Panc1 (cell line): ENCODE results near the gene PTGR1. TPM values are rescaled to one million over a fixed set of nuclear protein-coding genes. Genes with fewer than 3 reads are reported as not detected.

Experiments
- ATAC-seq: fragments of 200-7000 bp; cut with Tn5 transposase; 2 replicates; pipeline ENCODE4 v1.9.1; 2020; ENCODE audit warnings: mild to moderate bottlenecking, moderate library complexity
- BruUV-seq: library from RNA; stranded (reverse); fragments of 400-500 nt; replicated peaks from 2 replicates; lab custom pipeline; 2021; lab: Mats Ljungman, UMichigan
- CTCF ChIA-PET: fragments of 300-600 bp; sonication (Branson Sonifier 250); formaldehyde crosslinking; loops from one replicate; lab custom pipeline; 2022; ENCODE audit warnings: antibody characterized with exemption; lab: Charles Lee
- POLR2A ChIA-PET: fragments of 300-600 bp; sonication (Branson Sonifier 250); formaldehyde crosslinking; loops from one replicate; lab custom pipeline; 2022; ENCODE audit warnings: antibody characterized with exemption; lab: Charles Lee
- DNase-seq: peaks from one replicate; pipeline ENCODE4 v3.0.0-alpha.2; 2010; ENCODE audit warnings: low read depth, low spot score
- H3K27ac ChIP-seq: 2 replicates; pipeline ENCODE4 v1.5.1; 2011; ENCODE audit warnings: mild to moderate bottlenecking, low read length, inconsistent platforms
- H3K27me3 ChIP-seq: fragments of 200-500 bp; sonication (Bioruptor generic); 2 replicates; pipeline ENCODE4 v1.6.0; 2014; ENCODE audit warnings: low read length, inconsistent platforms; ENCODE audit not compliant: control insufficient read depth, insufficient read depth
- H3K36me3 ChIP-seq: fragments of 200-500 bp; sonication (Bioruptor generic); 2 replicates; pipeline ENCODE4 v1.5.1; 2014; ENCODE audit warnings: inconsistent platforms, mild to moderate bottlenecking, low read length, moderate library complexity; ENCODE audit not compliant: control insufficient read depth, insufficient read depth
- H3K4me1 ChIP-seq: 2 replicates; pipeline ENCODE4 v1.5.1; 2011; ENCODE audit warnings: inconsistent platforms, mild to moderate bottlenecking, low read length, moderate library complexity; ENCODE audit not compliant: control insufficient read depth, insufficient read depth
- H3K4me3 ChIP-seq, 2 experiments: 2 replicates each; pipeline ENCODE4 v1.5.1; 2011 to 2012; ENCODE audit warnings: low read depth in 2 of 2, low read length in 2 of 2, mild to moderate bottlenecking in 2 of 2, inconsistent platforms in 1 of 2, moderate library complexity in 1 of 2
- H3K9me3 ChIP-seq: fragments of 200-500 bp; sonication (Bioruptor generic); 2 replicates; pipeline ENCODE4 v1.5.1; 2014; ENCODE audit warnings: low read depth, mild to moderate bottlenecking, inconsistent platforms, low read length, moderate library complexity; ENCODE audit not compliant: control insufficient read depth, insufficient read depth
- POLR2AphosphoS5 ChIP-seq: IDR thresholded peaks from 2 replicates; pipeline ENCODE4 v1.6.1; 2012; ENCODE audit warnings: mild to moderate bottlenecking, low read depth, low read length, moderate library complexity
- SIN3A ChIP-seq: IDR thresholded peaks from 2 replicates; pipeline ENCODE4 v1.6.1; 2012; ENCODE audit warnings: low read depth, mild to moderate bottlenecking, low read length, moderate library complexity, borderline replicate concordance; ENCODE audit not compliant: insufficient read depth
- TCF7L2 ChIP-seq: IDR thresholded peaks from 2 replicates; pipeline ENCODE4 v1.6.1; 2011; ENCODE audit warnings: mild to moderate bottlenecking, low read depth, low read length, inconsistent platforms
- in situ Hi-C: cut with HindIII; loops from 2 replicates; pipeline ENCODE4 v1.10.0; 2016; ENCODE audit warnings: low sequenced_read_pairs, low pct_unique_long_range_greater_than_20kb
- intact Hi-C: fragments of 100-400 bp; cut with micrococcal nuclease; formaldehyde crosslinking; loops from one replicate; pipeline ENCODE4 v1.10.0; 2022; ENCODE audit not compliant: unreplicated experiment
- total RNA-seq: library from RNA; stranded (reverse); gene quantifications from one replicate; pipeline ENCODE4 v1.2.1, GENCODE V29; 2021; ENCODE audit not compliant: unreplicated experiment
- TF ChIP-seq, protein P1 (sequence below), 2 experiments: IDR thresholded peaks; 2 replicates each; pipeline ENCODE4 v1.6.1; 2011 to 2012; ENCODE audit warnings: low read depth in 2 of 2, control low read depth in 1 of 2, low read length in 1 of 2, mild to moderate bottlenecking in 1 of 2, moderate library complexity in 1 of 2; ENCODE audit not compliant: insufficient read depth in 1 of 2
- TF ChIP-seq, protein P2 (sequence below): fragments of 450-650 bp; IDR thresholded peaks from 2 replicates; pipeline ENCODE4 v1.5.1; 2017; ENCODE audit warnings: mild to moderate bottlenecking

The PTGR1 gene
- total RNA-seq, 1 experiment from 2014 or later = 46.0 TPM

DNA sequence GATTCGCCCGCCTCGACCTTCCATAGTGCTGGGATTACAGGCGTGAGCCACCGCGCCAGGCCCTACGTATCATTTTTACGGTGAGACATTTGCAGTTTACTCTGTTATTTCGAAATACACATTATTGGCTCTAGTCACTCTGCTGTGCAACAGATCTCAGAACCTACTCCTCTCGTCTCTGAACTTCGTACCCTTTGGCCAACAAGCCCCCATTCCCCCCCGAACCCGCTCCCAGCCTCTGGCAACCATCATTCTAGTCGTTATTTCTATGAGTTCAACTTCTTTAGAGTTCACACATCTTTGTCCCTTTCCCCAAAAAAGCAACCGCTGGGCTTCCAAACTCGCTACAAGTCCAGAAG lies 735 bp downstream of the PTGR1 start:
- in situ Hi-C loops (no loop called here), intact Hi-C loops (loop anchor here (1.0 kb wide), 1 partner anchor 93 kb away; no protein-coding TSS in a partner anchor)
- ATAC-seq = no peak
- Histone ChIP-seq H3K9me3 (no peaks in the 10 kb centered on the region), H3K27me3 (no peaks in the 10 kb centered on the region), H3K27ac (peak overlapping the region; percentile 81), H3K4me1 (no peaks in the 10 kb centered on the region), H3K4me3 (peak overlapping the region; percentile 69 to 86), H3K36me3 (peaks cover 11% of the 10 kb centered on the region)
- ChIA-PET CTCF (interaction anchor here (0.9 to 1.3 kb wide), 4 partner anchors 16 to 33 kb away, joined by 3 to 28 read pairs (median 6); partner anchors contain the start of gene DNAJC25), POLR2A (no interaction called here)
- DNase-seq = no peak
- TSS peak; percentile 87 for BruUV-seq
- TF ChIP-seq, protein P1, sequence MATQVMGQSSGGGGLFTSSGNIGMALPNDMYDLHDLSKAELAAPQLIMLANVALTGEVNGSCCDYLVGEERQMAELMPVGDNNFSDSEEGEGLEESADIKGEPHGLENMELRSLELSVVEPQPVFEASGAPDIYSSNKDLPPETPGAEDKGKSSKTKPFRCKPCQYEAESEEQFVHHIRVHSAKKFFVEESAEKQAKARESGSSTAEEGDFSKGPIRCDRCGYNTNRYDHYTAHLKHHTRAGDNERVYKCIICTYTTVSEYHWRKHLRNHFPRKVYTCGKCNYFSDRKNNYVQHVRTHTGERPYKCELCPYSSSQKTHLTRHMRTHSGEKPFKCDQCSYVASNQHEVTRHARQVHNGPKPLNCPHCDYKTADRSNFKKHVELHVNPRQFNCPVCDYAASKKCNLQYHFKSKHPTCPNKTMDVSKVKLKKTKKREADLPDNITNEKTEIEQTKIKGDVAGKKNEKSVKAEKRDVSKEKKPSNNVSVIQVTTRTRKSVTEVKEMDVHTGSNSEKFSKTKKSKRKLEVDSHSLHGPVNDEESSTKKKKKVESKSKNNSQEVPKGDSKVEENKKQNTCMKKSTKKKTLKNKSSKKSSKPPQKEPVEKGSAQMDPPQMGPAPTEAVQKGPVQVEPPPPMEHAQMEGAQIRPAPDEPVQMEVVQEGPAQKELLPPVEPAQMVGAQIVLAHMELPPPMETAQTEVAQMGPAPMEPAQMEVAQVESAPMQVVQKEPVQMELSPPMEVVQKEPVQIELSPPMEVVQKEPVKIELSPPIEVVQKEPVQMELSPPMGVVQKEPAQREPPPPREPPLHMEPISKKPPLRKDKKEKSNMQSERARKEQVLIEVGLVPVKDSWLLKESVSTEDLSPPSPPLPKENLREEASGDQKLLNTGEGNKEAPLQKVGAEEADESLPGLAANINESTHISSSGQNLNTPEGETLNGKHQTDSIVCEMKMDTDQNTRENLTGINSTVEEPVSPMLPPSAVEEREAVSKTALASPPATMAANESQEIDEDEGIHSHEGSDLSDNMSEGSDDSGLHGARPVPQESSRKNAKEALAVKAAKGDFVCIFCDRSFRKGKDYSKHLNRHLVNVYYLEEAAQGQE (IDR thresholded peaks at IDR 0.05; ENCODE audit: insufficient read depth in 1 of 2, low read depth in 2 of 2, low read length in 1 of 2) = no peak
- TF ChIP-seq POLR2AphosphoS5 = no peak
- TF ChIP-seq, protein P2, sequence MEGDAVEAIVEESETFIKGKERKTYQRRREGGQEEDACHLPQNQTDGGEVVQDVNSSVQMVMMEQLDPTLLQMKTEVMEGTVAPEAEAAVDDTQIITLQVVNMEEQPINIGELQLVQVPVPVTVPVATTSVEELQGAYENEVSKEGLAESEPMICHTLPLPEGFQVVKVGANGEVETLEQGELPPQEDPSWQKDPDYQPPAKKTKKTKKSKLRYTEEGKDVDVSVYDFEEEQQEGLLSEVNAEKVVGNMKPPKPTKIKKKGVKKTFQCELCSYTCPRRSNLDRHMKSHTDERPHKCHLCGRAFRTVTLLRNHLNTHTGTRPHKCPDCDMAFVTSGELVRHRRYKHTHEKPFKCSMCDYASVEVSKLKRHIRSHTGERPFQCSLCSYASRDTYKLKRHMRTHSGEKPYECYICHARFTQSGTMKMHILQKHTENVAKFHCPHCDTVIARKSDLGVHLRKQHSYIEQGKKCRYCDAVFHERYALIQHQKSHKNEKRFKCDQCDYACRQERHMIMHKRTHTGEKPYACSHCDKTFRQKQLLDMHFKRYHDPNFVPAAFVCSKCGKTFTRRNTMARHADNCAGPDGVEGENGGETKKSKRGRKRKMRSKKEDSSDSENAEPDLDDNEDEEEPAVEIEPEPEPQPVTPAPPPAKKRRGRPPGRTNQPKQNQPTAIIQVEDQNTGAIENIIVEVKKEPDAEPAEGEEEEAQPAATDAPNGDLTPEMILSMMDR = no peak
- TF ChIP-seq SIN3A = no peak
- TF ChIP-seq TCF7L2 = no peak

DNA sequence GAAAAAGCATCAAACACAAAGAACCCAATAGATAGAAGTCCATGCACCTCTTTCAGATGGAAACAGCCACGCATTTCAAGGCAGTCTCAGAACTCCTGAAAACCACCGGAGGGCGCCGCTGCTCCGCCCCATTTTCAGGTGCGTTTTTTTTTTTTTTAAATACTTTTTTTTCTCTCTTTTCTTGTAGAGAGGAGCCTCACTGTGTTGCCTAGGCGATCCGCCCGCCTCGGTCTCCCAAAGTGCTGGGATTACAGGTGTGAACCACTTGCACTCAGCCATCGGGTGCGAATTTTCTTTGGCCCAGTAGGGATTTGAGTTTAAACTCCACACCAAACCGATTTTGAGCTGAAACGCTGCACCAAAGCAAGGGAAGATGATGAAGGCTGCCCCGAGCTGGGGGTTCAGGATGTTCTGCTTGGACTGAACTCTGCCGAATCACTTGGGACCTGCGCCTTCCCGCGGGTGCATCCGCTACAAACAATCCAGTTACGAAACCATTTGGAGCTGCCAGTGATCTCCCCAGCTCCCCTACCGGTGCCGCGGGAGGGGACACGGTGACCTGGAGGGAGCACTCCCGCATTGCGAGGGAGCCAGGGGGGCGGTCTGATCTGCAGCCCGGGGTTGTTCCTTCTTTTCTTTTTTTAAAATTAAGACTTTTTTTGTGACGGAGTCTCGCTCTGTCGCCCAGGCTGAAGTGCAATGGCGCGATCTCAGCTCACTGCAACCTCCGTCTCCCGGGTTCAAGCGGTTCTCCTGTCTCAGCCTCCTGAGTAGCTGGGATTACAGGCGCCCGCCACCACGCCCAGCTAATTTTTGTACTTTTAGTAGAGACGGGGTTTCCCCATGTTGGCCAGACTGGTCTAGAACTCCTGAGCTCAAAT lies 1.4 kb downstream of the PTGR1 start:
- Histone ChIP-seq H3K4me3 (peak overlapping the region; percentile 69 to 86), H3K4me1 (no peaks in the 10 kb centered on the region), H3K36me3 (peaks cover 14% of the 10 kb centered on the region), H3K27ac (peak overlapping the region; percentile 81), H3K27me3 (no peaks in the 10 kb centered on the region), H3K9me3 (no peaks in the 10 kb centered on the region)
- DNase-seq (no peak), ATAC-seq (peak; percentile 60)
- intact Hi-C loops = loop anchor here (1.0 kb wide), 1 partner anchor 93 kb away; no protein-coding TSS in a partner anchor
- no peak for TF ChIP-seq SIN3A
- TF ChIP-seq, protein P2 = peak; percentile 89
- CTCF ChIA-PET = interaction anchor here (0.6 to 1.3 kb wide), 9 partner anchors 16 to 710 kb away, joined by 3 to 28 read pairs (median 7); no protein-coding TSS in a partner anchor
- BruUV-seq = no TSS peak
- in situ Hi-C loops = no loop called here
- POLR2A ChIA-PET = no interaction called here
